GM21528 (cell line): ENCODE measurements around the gene XYLB.
A peak's percentile ranks its signal among the peaks of the same experiment; 100 is the strongest.
"Not testable (repeated sequence)": the region's sequence is repeated elsewhere in the genome, so short reads cannot be mapped to it uniquely, and the experiment has no call there.

Experiments
- ATAC-seq: cut with Tn5 transposase; IDR thresholded peaks from one replicate; pipeline ENCODE4 v1.9.1; 2021; ENCODE audit warnings: mild to moderate bottlenecking, moderate library complexity; ENCODE audit not compliant: unreplicated experiment, low FRiP score

The XYLB gene

DNA sequence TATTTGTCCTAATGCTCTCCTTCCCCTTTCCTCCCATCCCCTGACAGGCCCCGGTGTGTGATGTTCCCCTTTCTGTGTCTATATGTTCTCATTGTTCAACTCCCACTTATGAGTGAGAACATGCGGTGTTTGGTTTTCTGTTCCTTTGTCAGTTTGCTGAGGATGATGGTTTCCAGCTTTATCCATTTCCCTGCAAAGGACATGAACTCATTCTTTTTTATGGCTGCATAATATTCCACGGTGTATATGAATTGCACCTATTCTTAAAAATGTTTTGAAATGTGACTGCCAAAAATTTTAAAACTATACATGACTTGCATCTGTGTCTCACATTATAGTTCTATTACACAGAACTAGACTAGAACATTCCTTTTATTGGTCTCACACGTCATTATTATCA is 25.9 kb upstream of the XYLB start:
- ATAC-seq, result not testable (repeated sequence)

DNA sequence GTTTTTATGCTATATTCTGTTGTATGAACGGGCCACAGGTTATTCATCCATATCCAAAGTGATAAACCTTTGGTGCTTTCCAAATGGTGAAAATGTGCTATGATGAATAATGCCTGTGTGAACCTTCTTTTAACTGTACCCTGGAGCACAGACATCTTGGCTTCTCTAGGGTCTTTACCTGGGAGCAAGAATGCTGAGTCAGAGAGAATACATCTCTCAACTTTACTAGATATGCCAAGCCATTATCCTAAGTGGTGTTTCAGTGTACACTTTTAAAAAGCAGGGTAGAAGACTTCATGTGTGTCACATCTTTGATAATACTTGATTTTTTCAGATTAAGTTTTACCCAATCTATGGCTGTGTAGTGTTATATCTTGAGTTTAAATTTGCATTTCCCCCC is 23.5 kb upstream of the XYLB start:
- ATAC-seq, result no peak

DNA sequence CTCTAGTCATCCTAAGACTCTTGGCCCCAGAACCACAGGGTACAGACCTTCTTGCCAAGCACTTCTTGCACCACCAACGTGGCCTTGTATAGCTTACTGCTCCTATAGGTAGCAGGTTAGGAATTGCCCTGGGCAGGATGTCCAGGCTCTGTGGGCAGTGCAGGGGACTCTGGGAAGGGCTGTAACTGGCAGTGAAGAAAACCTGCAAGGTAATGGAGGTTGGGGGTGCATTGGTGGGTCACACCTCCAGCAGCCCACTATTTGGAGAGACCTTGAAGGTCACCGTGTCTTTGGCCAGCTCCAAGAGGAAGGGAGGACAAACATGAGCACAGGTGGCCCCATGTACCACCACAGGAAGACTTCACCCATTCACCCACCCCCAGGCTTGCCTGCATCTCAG is 21.3 kb upstream of the XYLB start:
- ATAC-seq, result no peak

DNA sequence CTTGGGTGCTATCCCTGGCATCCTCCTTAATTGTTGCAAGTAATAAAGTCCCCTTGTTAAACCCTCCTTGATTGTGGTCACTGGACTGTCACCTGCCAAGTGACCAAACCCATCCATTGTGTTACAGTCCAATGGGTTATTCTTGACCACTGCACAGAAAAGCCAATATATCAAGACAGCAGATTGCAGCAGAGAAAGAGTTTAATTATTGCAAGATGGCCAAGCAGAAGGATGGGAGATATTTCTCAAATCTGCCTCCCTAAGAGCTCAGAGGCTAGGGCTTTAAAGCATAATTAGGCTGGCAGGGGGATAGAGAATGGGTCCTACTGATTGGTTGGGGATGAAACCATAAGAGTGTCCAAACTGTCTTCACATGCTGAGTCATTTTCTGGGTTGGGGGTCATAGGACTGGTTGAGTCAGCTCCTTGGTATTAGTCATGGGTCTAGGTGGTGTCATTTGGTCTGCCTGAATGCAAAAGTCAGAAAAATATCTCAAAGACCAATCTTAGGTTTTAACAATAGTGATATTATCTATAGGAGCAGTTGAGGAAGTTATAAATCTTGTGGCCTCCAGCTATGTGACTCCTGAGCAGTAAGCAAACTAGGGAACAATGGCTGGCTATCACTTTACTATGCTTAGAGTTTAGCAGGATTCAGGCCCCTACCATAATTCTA is 19.1 kb upstream of the XYLB start:
- no peak for ATAC-seq

DNA sequence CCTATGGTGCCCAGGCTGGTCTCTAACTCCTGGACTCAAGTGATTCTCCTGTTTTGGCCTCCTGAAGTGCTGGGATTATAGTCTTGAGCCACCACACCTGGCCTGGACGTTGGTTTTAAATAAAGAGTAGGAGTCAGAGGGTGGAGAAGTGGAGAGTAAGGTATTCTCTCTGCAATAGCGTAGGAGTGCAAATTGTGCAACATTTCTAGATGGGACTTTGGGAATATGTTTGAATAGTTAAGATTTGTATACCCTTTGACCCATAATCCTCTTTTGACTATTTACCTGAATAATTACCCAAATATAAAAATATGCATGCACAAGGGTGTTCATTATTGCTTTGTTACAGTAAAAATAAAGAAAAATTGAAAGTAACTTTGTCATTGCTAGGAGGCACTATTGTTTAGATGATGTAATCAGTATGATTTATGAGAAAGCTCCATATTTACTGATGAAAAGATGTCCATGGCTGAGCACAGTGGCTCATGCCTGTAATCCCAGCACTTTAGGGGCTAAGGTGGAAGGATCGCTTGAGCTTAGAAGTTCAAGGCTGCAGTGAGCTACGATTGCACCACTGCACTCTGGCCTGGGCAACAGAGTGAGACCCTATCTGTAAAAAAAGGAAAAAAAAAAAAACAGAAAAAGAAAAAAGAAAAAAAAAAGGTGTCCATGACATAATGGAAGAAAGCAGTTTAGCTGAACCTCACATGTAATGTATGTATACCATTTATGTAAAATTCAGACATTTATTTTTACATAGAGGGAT is 15.1 kb upstream of the XYLB start:
- no peak for ATAC-seq

DNA sequence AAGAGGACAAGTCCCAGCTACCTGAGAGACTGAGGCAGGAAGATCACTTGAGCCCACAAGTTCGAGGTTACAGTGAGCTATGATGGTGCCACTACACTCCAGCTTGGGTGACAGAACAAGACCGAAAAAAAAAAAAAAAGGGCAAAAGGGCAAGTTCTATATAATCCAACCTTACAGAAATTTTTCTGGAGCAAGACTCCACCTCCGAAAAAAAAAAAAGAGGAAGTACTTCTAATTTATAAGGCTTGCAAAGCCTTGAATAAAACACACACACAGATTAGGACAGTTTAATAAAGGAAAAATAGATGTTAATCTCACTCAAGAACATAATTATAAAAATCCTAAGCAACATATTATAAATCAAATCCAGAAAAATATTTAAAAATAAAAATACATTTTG is 14.4 kb upstream of the XYLB start:
- no peak for ATAC-seq

DNA sequence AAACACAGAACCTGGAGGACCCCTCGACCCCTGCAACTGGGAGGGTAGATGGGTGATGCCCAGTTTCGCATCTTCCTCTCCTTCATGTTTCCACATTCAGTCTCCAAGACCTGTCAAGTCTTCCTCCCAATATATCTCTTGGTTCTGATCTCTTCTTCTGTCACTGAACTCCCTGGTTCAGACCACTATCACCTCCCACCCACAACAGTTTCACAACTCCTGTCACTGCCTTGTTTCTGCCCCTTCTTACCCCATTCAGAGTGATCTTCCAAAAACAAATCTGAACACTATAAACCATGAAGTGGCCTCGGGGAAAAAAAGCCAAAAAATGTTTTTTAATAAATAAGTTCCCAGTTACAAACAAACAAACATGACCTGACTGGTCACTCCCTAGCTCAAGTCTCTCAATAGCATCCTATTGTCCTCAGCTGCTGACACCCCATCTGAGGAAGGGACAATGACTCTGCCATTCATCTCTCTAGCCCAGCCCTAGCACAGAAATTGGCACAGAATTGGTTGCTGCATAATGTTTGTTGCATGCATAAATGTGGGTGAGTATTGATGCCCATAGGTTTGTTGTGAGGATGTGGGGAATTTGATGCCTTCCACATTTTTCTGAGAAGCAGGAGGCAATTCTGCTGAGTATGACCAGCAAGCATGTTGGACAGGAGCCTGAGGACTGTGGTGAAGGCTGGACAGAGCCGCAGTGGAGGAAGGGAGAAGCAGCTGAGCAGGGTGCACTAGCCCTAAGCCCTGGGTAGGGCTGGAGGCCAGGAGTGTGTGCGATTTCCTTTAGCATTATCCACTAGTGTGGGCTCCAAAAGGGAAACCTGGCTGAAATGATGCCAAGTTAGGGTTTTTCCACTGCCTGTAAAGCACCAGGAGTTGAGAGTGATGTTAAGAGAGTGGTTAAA is 12.2 kb upstream of the XYLB start:
- ATAC-seq, result no peak

DNA sequence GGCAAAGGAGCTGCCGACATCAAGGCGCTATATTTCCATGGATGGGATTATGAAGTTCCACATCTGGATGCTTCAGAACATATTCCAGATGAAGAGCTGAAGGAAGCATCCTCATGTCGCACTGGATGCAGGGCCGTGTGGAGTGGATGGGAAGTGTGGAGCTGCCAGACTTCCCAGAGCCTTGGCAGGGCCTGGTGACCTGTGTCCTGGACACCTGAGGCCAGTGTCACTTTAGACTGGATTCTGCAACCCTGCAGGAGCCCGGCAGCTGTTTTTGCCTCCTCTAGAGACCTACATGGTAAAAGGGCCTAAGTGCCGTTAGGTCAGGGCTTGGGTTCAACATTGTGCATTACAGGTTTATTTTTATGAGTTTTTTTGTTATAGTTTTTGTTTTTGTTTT is 11.3 kb upstream of the XYLB start:
- ATAC-seq, result no peak

DNA sequence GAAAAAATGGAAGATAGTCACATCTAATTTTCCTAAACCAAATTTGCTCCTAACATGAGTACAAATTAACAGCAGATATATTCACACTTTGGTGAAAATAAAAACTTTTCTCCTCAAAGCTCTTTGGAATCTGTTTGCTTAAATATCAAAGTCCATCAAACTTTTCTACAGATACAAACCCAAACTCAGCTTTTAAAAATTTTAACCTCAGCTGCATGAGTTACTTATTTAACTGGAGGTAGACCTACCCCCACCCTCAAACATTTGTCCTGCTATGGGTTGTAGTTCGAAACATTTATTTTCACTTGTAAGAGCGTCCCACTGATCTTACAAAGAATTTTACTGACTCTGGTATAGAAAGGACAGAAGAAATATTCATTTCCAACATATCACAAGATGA is 8.9 kb upstream of the XYLB start:
- ATAC-seq, result no peak

DNA sequence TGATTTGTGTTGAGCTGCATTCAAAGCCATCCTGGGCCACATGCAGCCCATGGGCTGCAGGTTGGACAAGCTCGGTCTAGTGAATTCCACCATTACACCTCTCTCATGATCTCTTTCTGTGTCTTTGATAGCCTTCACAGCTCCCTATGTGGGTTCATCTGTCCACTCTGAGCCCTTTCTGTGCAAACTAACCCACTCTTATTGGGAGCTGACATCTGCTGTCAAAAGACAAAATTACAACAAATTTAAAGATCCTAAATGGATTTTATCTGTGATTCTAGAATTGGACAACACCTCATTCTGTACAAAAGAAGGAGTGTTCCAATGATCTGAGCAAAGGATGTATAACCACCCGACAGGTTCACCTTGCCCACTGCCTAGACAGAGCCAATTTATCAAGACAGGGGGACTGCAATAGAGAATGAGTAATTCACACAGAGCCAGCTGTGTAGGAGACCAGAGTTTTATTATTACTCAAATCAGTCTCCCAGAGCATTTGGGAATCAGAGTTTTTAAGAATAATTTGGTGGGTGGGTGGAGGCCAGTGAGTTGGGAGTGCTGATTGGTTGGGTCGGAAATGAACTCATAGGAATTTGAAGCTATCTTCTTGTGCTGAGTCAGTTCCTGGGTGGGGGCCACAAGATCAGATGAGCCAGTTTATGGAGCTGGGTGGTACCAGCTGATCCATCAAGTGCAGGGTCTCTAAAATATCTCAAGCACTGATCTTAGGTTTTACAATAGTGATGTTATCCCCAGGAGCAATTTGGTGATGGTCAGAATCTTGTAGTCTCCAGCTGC is 2.6 kb upstream of the XYLB start:
- ATAC-seq, result no peak

DNA sequence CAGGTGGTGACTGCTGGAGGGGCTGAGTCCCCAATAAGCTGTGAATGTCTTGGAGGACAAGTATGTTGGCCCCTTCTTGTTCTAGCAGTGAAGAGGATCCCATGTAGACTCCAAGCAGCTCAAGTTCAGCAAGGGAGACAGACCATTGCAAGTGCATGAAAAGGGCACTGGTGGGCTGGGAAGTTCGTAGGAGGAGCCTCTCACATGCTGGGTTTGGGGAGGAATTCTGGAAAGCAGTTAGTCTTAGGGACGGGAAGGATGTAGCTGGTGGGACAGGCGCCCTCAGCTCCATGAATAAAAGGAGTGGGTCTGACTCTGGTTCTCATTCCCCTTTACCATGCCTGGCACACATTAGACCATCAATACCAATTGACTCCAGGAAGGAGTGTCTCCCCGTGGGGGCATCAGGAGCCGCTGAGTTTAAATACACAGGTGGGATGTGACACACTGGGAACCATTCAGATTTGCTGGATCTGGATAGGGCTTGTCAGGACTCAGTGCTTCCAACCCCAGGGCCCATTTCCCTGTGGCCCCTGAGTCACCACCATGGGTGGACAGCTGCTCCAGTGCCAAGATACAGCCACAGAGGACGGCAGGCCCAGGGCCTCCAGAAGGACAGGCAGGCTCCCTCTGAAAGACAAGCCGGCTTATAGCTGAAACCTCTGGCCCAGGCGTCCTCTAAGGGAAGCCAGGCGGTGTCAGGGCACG is 552 bp upstream of the XYLB start:
- peak; percentile 22 for ATAC-seq

DNA sequence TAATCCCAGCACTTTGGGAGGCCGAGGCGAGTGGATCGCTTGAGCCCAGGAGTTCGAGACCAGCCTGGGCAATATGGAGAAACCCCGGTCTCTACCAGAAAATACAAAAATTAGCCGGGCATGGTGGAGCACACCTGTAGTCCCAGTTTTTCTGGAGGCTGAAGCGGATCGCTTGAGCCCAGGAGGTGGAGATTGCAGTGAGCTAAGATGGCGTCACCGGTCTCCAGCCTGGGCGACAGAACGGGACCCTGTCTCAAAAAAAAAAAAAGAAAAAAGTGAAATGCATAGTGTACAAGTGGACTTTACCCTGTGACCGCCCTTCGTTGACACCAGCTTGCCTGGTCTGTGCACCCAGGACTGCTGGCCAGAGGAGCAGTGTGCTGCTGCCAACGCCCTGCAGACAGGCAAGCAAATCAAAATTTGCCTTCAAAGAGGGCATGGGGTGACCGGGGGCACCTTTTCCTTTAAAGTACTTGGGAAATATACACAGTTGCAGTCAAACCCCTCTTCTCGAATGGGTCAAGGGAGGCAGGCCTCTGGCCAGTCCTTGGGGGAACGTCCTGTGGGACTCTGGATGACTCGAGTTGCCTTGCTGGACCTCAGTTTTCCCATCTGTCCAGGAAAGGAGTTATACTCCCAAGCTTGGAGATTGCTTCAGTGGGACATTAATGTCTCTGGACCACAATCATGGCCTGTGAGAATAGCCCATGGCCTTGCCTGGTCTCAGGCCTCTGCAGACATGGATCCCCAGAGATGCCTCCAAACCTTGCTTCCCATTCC is 1.0 kb downstream of the XYLB start:
- no peak for ATAC-seq

DNA sequence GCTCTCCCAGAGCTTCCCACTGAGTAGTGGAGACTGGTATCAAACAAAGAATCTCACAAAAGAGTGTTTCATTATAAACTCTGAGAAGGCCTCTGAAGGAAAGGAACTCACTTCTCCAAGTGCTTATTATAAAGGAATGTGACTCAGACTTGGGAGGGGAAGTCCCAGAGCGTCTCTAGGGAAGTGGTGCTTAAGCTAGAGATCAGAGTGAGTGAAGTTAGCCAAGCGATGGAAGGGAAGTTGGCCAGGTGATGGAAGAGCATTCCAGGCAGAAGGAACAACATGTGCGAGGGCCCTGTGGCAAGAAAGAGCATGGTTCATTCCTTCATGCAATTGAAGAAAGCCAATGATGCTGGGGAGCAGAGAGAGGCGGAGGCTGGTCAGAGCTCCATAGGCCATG is 2.3 kb downstream of the XYLB start:
- no peak for ATAC-seq

DNA sequence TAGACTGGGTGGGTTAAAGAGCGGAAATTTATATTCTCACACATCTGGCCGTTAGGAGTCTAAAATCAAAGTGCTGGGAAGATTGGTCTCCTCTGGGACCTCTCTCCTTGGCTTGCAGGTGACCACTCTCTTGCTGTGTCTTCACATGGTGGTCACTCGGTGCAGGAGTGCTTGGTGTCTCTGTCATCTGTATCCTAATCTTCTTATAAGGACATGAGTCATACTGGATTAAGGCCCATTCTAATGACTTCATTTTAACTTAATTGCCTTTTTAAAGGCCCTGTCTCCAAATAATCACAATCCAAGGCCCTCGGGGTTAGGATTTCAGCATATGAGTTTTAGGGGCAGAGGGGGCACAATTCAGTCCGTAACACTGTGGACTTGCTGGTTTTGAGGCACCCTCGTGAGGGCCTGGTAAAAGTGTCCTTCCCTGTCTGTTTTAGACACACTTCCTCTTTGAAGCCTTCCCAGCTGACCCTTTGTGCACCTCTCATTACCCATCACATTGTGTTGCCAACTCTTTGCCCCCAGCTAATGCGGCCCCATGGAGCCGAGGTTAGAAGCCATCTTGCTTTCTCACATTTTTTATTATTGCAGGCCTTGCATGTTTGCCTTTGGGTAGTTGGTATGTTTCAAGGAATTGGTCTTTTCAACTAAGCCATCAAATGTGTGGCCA is 3.2 kb downstream of the XYLB start:
- ATAC-seq, result no peak

DNA sequence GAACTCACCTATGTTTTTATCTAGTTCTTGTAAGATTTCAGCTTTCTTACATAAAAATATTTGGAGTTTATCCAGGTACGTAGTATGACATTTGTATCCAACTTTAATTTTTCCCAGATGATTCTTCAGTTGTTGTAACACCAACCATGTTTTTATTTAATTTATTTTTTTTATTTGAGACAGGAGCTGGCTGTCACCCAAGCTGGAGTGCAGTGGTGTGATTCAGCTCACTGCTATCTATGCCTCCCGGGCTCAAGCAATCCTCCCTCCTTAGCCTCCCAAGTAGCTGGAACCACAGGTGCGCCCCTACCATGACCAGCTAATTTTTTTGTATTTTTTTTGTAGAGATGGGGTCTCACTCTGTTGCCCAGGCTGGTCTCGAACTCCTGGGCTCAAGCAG is 6.6 kb downstream of the XYLB start:
- no peak for ATAC-seq

DNA sequence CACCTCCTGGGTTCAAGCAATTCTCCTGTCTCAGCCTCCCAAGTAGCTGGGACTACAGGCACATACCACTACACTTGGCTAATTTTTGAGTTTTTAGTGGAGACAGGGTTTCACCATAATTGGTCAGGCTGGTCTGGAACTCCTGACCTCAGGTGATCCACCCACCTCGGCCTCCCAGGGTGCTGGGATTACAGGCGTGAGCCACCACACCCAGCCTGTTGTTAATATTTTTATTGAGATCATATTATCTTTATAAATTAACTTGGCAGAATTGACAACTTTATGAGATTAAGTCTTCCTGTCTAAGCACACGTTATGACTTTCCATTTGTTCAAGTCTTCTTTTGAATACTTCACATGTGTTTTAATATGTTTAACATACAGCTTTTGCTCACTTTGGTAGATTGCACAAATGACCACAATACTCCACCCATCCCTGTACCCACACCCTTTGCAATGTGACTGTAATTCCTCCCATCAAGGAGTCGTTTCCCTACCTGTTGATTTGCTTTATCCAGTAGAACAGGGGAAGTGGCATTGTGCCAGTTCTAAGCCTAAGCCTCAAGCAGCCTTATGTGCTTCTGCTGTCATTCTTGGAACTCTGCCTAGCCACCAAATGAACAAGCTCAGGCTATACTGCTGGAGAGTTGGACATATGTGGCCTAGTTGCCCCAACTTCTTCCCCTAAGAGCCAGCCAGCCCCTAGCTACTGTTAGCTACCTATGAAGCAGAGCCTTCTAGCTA is 8.2 kb downstream of the XYLB start:
- ATAC-seq, result no peak

DNA sequence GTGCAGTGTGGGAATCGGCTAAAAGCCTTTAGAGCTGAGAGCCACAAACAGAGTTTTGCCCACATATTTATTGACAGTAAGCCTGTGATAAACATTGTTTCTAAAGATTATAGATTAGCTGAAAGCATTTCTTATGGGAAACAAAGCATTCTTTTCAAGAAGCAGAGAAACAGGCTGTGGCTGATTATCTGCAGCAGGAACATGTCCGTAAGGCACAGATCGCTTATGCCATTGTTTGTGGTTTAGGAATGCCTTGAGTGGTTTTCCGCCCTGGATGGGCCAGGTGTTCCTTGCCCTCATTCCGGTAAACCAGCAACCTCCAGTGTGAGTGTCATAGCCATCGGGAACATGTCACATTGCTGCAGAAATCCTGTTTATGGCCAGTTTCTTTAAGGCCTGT is 12.5 kb downstream of the XYLB start:
- ATAC-seq, result no peak

DNA sequence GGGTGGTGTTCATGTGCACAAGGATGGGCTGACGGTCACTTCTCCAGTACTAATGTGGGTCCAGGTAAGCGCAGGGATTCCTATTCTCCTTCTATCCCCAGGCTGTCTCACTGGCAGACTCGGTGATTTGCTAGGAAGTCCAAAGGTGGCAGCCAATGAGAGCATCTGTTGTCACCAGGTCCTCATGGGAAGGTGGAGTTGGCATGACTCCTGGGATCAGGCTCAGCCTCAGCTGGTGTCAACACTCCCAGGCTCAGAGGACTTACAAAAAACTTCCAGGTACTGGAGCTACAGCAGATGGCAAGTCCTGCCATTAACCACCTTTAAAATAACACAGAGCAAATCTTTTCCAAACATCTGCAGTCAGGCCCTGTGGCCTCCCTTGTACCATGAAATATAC is 13.8 kb downstream of the XYLB start:
- ATAC-seq, result no peak
